HG03442 (cell line): ENCODE results near the gene MPC1L.

Experiments
- ATAC-seq: cut with Tn5 transposase; IDR thresholded peaks from one replicate; pipeline ENCODE4 v1.9.1; 2021; ENCODE audit warnings: mild to moderate bottlenecking, moderate library complexity; ENCODE audit not compliant: unreplicated experiment

MPC1L gene

GRCh38 chrX:40625294-40625693 is 2.1 kb downstream of the MPC1L start:
- ATAC-seq: no peak

DNA sequence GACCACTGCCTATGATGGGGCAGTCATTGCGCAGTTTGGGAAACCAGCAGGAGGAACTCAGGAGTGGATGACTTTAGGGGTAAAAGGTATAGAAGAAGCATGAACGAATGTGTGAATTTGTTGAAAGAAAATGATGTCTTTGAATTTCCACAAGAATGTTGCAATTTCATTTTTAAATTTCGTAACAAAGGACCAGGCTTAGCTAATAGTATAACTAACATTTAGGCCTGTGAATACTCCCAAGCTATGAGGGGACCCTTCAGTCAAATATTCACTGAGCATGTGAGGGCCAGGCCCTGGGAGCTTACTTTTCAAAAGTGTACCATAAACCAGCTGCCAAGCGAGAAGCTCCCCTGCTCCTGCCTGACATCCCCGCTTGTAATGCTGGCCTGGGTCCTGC is 5.3 kb downstream of the MPC1L start:
- ATAC-seq: no peak

DNA sequence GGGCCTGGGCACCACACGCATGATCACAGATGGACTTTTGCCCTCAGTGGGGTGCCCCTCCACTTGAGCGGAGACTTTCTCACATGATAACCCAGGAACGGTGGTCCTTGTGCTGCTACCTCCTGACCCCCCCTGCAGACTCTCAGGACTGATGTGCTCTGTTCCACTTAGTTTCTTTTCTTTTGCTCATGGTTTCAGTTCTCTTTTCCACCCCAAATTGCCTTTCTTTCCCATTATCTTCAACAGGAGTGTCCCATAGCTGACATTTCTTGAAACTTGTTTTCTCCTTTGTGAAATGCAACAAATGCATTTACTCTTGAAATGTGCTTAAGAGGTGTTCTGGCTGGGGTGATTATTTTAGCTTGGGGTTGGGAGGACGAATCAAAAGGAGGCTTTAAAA is 9.0 kb downstream of the MPC1L start:
- ATAC-seq: no peak

- no peak for ATAC-seq
These were observed 14.5 kb downstream of the MPC1L start for GRCh38 chrX:40637687-40638086.

DNA sequence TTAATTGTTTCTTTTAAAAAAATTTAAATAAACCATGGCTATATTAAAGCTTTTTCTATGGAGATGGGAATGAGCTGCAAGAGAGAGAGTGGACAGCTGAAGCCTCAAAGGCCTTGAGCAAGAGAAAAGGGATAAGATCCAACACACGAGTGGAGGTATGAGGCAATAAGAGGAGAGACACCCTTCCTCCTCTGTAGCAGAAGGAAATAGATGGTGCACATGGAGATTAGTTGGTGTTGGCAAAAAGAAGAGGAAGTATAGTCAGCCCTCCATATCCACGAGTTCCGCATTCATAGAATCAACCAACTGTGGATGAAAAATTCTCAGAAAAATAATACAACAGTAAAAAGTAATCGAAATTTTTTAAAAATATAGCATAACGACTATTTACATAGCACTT is 20.9 kb downstream of the MPC1L start:
- ATAC-seq: no peak

DNA sequence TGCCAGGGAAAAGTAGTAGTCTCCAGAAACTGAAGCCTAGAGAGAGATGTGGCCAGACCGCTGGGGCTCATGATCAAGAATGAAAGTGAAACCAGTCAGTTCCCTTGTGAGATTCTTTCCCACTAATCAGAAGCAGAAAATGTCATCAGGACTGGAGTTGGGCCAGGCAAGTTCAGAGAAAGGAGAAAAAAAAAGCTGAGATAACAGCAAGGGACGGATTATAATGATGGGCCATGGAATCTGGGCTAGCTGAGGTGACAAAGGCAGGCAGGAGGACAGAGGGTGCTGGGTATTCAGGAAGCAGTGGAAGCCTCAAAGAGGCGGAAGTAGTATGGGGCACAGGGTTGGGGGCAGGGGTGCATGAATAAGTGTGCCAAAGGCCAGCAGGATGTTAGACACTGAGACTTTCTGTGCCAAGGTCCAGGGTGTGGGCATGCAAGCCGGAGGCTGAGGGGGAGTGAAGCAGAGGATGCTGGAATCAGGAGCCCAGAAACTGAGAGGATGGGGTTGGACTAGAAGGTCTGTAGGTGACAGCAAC is 21.7 kb downstream of the MPC1L start:
- ATAC-seq: no peak

- peak; percentile 14 for ATAC-seq
These were observed 23.5 kb downstream of the MPC1L start for GRCh38 chrX:40646489-40647306.

DNA sequence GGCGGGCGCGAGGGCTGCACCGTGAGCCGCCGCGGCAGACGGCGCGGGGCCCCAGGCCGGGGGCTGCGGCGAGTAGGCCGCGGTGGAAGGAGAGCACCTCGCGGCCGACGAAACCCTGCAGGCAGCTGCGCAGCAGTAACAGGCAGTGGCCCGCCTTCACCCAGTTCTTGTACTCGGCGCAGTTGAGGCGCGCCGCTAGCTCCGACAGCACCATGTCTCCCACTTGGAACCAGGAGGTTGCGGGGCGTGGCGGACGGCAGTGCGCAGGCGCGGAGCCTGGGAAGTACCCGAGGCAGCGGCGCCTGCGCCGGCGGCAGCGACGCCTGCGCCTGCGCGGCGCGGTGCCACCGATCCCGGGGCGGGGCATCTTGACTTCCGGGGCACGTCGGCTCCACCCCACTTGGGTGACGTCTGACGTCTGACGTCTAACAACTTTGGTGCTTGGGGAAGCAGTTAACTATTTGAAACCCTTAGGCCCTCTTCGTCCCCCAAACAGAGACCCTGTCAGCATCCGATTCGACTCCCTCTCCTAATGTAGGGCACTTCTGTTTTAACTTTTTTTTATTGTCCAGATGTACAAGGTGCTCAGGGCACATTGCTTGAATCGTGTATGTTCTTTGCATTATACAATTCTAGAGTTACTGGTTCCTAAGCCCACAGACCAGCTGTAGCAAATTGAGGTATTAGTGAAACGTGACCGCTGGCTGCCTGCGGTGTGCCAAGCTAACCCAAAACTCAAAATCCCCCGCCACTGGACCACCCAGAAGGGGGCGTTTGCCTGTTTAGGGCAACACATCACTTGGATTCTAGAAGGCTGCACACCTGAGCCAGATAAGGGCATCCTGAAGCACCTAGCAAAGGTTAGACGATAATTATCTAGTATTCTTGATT is 24.3 kb downstream of the MPC1L start, which contains the start of gene CXorf38:
Gene CXorf38, minus strand, starts transcription at position 255 of the 891 bp plus-strand sequence. Its CDS starts 41 bp downstream, at position 214.
- ATAC-seq: peak; percentile 70

GRCh38 chrX:40651620-40652223 is 28.5 kb downstream of the MPC1L start:
- ATAC-seq: no peak

DNA sequence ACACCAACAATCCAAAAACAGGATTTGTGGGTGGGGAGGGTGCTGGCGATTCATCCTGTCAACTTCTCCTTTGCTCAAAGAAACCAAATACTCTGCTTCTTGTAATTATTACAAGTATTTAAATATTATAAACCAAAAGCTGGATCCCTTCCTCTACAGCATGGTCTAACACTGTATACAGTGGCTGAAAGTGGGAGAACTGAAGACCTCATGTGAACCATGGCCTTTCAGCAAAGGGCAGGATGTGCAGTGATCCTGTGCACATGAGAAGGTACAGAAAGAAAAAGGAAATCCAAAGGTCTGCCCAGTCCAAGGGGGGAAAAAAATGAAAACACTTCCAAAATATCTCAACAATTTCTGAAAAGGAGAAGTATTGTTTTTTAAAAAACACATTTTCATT is 29.4 kb downstream of the MPC1L start:
- ATAC-seq: no peak

DNA sequence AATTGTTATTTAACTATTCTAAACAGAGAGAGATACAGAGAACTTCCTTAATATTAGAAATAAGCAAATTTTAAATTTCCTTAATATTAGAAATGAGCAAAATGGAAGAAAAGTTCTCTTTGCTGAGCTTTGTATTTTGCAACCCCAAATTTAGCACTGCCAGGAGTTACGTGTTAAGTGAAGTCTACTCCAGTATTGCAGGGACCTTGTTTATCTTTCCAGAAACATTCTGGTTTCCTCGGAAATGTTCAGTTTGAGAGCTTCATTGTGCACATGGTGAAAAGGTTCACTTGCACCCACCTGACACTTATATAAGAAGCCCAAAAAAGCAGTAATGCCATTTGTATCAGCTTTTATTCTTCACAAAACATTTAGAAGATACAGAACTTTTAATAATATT is 30.3 kb downstream of the MPC1L start:
- no peak for ATAC-seq

DNA sequence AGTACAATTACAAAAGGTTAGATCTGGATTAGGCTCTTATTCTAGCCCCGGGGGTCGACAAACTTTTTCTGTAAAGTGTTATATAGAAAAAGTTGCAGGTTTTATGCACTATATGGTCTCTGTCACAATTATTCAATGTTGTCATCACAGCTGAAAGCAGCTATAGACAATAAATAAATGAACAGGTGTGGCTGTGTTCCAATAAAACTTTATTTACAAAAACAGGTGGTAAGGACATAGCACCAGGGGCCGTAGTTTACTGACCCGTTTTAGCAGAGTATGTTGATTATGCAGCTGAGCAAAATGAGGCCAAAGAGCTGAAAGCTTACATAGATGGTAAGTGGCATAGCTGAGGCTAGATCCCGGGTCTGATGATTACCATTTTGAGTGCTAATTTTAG is 37.2 kb downstream of the MPC1L start:
- no peak for ATAC-seq

DNA sequence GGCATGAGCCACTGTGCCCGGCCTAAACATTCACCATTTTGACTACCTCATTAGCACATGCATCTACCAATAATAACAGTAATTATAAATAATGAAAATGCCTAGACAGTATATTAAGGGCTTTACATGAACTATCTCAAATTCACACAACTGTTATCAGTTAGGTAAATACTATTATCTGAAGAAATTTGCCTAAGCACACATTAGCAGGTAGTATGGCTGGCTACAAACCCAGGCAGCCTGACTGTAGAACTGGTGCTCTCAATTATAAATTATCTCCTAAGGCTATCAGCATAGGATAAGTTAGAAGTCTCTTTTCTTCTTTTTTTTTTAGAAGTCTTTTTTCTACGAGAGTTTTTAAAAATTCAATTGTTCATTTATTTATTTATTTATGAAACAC is 38.3 kb downstream of the MPC1L start:
- ATAC-seq: no peak

GRCh38 chrX:40663078-40663740 is 40.0 kb downstream of the MPC1L start:
- no peak for ATAC-seq

- no peak for ATAC-seq
These were observed 40.8 kb downstream of the MPC1L start for GRCh38 chrX:40663880-40664630.

- no peak for ATAC-seq
These were observed 47.9 kb downstream of the MPC1L start for GRCh38 chrX:40671126-40671525.
